Posterior cingulate gyrus (tissue), 11 donors: Measurements from ENCODE around the gene FAHD1.

Source experiments
- DNase-seq, 10 donors: peaks; one replicate each; pipeline versions ENCODE4 v3.0.0 to v3.0.0-alpha.2; 2020 to 2021; ENCODE audit warnings: mixed read lengths in 3 of 10
- intact Hi-C: fragments of 100-400 bp; cut with DNase I; formaldehyde crosslinking; loops from one replicate; pipeline ENCODE4 v1.15.1; 2023

Gene FAHD1

GRCh38 chr16:1812732-1813163 is 14.3 kb upstream of the FAHD1 start:
- intact Hi-C loops = no loop called here
- DNase-seq = peak; percentile 34 to 96 (median 79)

DNA sequence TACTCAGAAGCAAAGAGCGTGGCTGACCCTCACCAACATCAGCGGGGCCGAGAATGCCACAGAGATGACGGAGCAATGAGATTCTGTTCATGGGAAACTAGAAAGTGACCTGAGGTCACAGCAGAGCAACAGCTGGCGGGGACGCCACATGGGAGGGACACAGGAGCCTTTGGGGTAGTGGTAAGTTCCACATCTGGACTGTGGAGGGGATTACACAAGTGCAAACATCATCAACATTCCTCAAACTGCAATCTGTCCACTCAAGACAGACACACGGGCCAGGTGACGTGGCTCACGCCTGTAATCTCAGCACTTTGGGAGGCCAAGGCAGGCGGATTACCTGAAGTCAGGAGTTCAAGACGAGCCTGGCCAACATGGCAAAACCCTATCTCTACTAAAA is 11.5 kb upstream of the FAHD1 start:
- intact Hi-C loops = no loop called here

DNA sequence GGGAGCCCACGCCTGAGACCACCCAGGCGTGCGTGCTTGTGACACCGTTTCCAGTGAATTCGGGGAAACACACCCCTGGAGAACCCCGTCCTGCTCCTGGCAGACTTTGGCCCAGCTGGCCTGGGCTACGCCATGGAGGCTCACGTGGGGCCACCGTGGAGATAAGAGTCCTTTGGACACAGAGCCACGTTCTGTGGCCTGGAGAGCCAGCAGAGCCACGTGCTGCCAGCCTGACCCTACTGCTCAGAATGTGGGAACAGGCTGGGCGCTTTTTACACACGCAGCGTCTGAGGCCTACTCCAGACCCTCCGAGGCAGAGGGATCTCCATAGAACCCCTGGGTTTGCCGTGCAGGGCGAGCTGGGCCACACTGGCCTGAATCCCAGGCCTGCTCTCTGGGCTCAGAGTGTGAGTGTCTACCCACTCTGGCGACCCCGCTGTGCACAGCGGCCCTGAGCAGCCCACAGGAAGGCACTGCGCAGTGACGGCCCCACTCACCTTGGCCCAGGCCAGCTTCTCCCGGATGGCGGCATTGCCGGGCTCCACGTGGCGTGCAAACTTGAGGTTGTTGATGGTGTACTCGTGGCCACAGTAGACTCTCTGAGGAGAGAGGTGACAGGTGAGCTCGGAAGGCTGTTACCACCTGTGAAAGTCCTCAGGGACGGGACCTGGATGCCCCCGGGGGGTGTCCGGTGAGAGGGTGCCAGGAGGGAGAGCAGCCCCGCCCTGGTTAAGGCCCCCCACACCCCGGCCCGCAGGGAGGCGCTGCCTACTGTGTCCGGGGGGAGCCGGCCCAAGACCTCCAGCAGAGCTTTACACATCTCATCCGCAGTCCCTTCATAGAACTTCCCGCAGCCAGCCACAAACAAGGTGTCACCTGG is 10.4 kb upstream of the FAHD1 start:
- DNase-seq = peak in 1 of 10 donors; percentile 74
- intact Hi-C loops = no loop called here

More for the DNA sequence above, 11.5 kb upstream of the FAHD1 start:
- no peak for DNase-seq

GRCh38 chr16:1817276-1817589 is 9.8 kb upstream of the FAHD1 start:
- intact Hi-C loops = no loop called here
- DNase-seq = no peak

DNA sequence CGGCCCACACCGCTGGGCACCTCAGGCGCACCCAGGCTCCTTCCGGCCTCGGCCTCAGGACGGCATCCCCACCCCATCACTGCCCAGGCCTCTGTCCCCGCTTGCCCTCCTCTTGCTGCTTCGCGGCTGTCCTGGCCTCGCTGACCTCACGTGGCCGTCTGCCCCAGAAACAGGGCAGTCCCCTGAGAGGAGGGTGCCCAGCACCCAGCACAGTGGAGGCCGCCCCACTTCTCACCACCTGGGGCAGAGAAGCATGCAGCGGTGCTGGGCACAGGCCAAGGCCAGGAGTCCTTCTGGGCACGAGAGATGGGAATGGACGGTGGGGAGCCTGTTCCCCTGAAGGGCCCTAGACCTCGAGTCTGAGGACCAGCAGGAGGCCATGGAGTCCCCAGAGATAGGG is 9.3 kb upstream of the FAHD1 start:
- intact Hi-C loops = no loop called here
- DNase-seq = peak in 1 of 10 donors; percentile 76

GRCh38 chr16:1818204-1818872 is 8.7 kb upstream of the FAHD1 start:
- DNase-seq = no peak

GRCh38 chr16:1818873-1819525 is 8.0 kb upstream of the FAHD1 start:
- intact Hi-C loops = no loop called here
- DNase-seq = peak in 1 of 10 donors; percentile 49

More at GRCh38 chr16:1818204-1818872, 8.7 kb upstream of the FAHD1 start:
- intact Hi-C loops = no loop called here

DNA sequence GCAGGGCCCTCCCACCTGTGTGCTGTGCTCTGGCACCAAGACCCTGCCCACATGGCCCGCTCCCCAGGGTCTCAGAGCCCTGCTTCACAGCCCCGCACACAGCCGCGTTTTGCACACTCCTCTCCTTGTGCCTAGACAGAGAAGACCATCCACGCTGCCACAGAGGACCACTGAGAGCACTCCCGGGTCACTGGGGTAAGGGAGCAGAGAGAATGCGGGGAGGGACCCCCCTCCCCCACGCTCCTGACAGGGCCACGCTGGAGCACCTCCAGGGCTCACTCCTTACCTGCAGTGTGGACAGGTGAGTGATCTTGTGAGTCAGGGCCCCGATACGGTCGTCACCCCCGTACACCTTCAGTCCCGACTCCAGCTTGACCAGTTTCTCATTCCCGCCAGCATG is 7.4 kb upstream of the FAHD1 start:
- intact Hi-C loops = no loop called here
- DNase-seq = peak in 1 of 10 donors; percentile 54

DNA sequence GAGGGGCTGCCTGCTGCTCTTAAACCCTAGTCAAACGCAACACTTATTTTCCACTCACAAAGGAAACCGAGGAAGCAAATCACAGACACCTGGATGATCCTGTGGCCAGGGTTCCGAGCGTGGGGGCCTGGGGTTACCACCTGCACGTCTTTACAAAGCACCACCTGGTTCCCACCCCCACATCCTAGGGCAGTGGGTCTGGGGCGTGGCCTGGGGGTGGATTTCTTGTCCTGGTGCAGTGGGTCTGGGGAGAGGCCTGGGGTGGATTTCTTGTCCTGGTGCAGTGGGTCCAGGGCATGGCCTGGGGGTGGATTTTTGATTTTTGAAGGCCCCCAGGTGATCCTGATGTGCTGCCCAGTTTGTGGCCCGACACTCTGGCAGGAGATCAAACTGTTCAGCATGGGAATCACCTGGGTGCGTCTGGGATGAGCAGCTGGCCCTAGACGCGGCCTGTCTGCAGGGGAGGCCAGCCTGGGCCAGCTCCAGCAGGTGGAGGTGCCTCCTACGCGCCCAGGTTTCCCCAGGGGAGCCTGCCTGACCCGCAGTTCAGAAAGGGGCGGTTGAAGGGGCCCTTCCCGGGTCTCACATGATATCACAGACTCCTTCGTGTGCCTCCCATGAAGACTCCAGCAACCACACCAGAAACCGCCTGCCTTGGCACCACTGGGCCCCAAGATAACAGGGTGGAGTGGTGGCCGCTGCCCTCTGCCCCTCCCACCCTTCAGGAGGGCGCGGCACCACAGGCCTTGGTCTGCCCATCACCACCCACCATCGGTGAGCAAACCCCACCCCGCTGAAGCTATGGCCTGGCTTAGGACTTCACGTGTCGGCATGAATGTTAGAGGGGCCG is 6.7 kb upstream of the FAHD1 start:
- DNase-seq = no peak
- intact Hi-C loops = no loop called here

DNA sequence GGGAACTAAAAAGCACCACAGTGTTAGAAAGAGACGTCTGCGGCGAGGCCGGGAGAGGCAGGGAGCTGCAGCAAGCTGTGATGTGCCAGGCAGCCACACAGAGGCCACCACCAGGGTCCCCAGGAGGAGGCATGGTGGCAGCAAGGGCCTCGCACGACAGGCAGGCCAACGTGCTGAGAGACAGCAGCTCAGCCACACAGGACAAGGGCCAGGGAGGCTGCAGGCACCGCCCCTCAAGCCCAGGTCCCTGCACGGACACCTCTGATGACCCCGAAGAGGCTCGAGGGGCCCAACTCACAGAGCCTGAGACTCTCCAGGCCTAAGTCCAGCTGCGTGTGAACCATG is 6.1 kb upstream of the FAHD1 start:
- intact Hi-C loops = no loop called here
- DNase-seq = peak in 1 of 10 donors; percentile 62

- intact Hi-C loops = no loop called here
- DNase-seq = peak in 2 of 10 donors; percentile 73 to 77
Observed at GRCh38 chr16:1821861-1822611, 5.0 kb upstream of the FAHD1 start.

GRCh38 chr16:1822801-1823200 is 4.2 kb upstream of the FAHD1 start:
- DNase-seq = no peak
- intact Hi-C loops = no loop called here

DNA sequence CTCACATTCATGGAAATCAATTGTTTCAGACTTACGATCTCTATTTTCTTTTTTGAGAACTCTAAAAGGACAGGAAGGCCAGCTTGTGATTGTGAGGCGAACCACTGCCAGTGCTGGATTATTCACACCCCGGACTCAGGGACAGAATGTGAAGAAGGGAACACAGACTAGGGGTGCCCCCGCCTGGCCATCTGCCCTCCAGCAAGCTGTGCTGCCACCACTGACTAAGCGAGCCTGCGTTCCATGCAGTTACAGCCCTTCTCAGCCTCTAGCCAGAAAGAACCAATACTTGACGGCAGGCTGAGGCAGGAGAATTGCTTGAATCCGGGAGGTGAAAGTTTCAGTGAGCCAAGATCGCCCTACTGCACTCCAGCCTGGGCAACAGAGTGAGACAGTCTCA is 3.2 kb upstream of the FAHD1 start:
- intact Hi-C loops = no loop called here
- peak; percentile 26 to 94 (median 70) for DNase-seq

GRCh38 chr16:1825381-1825863 is 1.6 kb upstream of the FAHD1 start:
- no peak for DNase-seq

DNA sequence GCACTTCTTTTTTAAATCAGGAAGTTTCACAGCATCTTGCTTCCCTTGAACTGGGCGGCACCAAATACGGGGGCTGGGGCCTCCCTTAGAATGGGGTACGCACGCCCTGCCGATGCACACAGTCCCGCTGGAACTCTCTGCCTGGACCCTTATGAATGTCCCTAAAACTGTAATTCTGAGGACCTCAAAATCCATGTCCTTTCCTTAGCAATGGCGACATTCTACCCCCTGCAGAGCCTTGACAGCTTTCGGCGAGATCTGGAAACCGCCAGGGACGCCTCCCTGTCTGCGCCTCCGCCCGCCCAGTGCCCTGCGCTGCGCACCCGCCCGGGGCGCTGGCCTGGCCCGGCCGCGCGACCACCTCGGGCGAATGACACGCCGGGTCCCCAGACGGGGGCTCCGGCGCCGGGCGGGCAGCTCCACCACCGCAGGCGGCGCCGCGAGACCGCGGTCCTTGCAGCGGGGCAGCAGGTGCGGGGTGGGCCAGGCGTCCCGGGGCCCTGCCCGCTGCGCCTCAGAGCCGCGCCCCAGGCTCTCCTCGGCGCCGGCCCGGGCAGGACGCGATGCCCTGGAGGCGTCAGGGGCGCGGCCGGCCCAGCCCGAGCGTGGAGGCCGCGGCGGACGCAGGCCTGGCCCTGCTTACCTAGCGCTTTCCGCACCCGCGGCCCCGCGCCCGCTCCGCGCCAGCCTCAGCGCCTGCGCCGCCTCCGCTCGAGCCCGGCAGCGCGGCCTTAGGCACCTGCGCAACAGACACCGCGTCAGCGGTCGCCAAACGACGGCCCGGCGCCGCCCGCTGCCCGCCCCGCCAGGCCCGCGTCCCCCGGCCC is 929 bp upstream of the FAHD1 start:
- DNase-seq = peak in 7 of 10 donors; percentile 31 to 94 (median 57)
- intact Hi-C loops = loop anchor here (5.0 kb wide), 1 partner anchor 54 kb away; the partner anchor contains the start of genes EME2, MRPS34 and NME3

More at GRCh38 chr16:1825381-1825863, 1.6 kb upstream of the FAHD1 start:
- intact Hi-C loops = loop anchor here (5.0 kb wide), 1 partner anchor 53 kb away; the partner anchor contains the start of genes EME2, MRPS34 and NME3

DNA sequence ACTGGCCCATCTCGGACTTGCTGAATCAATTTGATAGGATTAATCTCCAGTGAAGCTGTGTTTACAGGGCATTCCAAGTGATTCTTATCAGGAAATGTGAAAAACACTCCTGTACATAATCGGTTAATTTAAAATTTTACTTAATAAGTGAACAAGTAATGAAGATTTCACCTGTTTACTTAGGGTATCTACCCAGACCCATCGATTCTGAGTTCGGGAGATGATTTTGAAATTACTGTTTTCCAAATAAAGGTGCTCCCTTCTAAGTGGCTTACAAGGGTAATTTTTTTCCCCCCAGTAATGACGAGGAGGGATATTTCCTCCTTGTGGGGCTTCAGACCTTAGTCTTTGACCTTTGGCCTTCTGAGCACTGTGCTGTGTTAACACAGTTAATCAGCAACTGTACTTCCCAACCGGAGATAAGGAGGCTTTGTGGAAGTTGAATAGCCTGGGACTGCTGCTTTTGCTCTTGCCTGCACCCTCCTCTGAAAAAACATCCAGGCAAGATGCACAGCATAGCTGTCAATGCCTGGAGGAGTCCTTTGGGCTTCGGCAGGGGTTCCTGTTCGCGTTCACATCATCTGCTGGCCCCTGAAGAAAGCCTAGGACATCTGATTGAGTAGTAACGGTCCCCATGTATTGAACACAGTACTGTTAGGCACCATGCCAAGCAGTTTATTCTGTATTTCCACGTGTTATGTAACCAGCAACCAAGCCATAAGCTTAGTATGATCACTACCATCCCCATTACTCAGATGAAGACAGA is 1.8 kb downstream of the FAHD1 start:
- intact Hi-C loops = loop anchor here (5.0 kb wide), 1 partner anchor 57 kb away; the partner anchor contains the start of genes EME2, MRPS34 and NME3
- DNase-seq = no peak

- DNase-seq = no peak
- intact Hi-C loops = no loop called here
Observed at GRCh38 chr16:1830213-1830612, 3.2 kb downstream of the FAHD1 start.
